Activated T-helper 9 cell treated with anti-CD3 and anti-CD28 coated beads, Interleukin-2, amount 50 U/mL, for 16 hours (primary cell): ENCODE results near the gene TRIP13.
"Not testable (repeated sequence)": the region's sequence is repeated elsewhere in the genome, so short reads cannot be mapped to it uniquely, and the experiment has no call there.

ENCODE experiments used
- DNase-seq: peaks from one replicate; pipeline ENCODE4 v3.0.0-alpha.2; 2020; ENCODE audit warnings: low read depth

Gene TRIP13

GRCh38 chr5:891837-892393, 769 bp upstream of the TRIP13 start:
- no peak for DNase-seq

GRCh38 chr5:893137-893506, 438 bp downstream of the TRIP13 start:
- DNase-seq = no peak

GRCh38 chr5:893711-894110, 1.0 kb downstream of the TRIP13 start:
- DNase-seq = no peak

GRCh38 chr5:900781-901180, 8.1 kb downstream of the TRIP13 start:
- DNase-seq = no peak

- no peak for DNase-seq
Measured at GRCh38 chr5:902129-902916, 9.6 kb downstream of the TRIP13 start.

- no peak for DNase-seq
Measured at GRCh38 chr5:903756-904096, 11.0 kb downstream of the TRIP13 start.

- DNase-seq = no peak
Measured at GRCh38 chr5:905139-905642, 12.5 kb downstream of the TRIP13 start.

- DNase-seq = no peak
Measured at GRCh38 chr5:907366-907910, 14.8 kb downstream of the TRIP13 start.

- DNase-seq = no peak
Measured at GRCh38 chr5:908172-908571, 15.5 kb downstream of the TRIP13 start.

- DNase-seq = no peak
Measured at GRCh38 chr5:909086-909485, 16.4 kb downstream of the TRIP13 start.

- DNase-seq = no peak
Measured at GRCh38 chr5:909994-910768, 17.5 kb downstream of the TRIP13 start.

- DNase-seq = no peak
Measured at GRCh38 chr5:910769-911160, 18.1 kb downstream of the TRIP13 start.

GRCh38 chr5:911601-912000, 18.9 kb downstream of the TRIP13 start:
- no peak for DNase-seq

GRCh38 chr5:912280-913091, 19.8 kb downstream of the TRIP13 start:
- peak; percentile 76 for DNase-seq

GRCh38 chr5:914174-914573, 21.5 kb downstream of the TRIP13 start:
- no peak for DNase-seq

GRCh38 chr5:914612-915011, 21.9 kb downstream of the TRIP13 start:
- DNase-seq = no peak

GRCh38 chr5:915346-915745, 22.7 kb downstream of the TRIP13 start:
- not testable (repeated sequence) for DNase-seq

- DNase-seq = no peak
Measured at GRCh38 chr5:915946-916345, 23.3 kb downstream of the TRIP13 start.

- no peak for DNase-seq
Measured at GRCh38 chr5:916441-917293, 24.0 kb downstream of the TRIP13 start.

- DNase-seq = not testable (repeated sequence)
Measured at GRCh38 chr5:918717-919116, 26.0 kb downstream of the TRIP13 start.
